ENCODE data around the gene AFDN.

AFDN gene

GRCh38 chr6:167826896-167827582, at the start of gene AFDN:
AFDN (plus strand) TSS chr6:167826911; CDS start chr6:167827133, 222 bp downstream.
- DNase-seq (ENCODE audit: low read depth in 2 of 3, low spot score in 1 of 3), result no peak

GRCh38 chr6:167778497-167779128, 48.1 kb upstream of the AFDN start:
- no peak for DNase-seq (ENCODE audit: low read depth in 2 of 3, low spot score in 1 of 3)

GRCh38 chr6:167779129-167779992, 47.4 kb upstream of the AFDN start:
- DNase-seq (ENCODE audit: low read depth in 2 of 3, low spot score in 1 of 3), result no peak

- DNase-seq (ENCODE audit: low read depth in 2 of 3, low spot score in 1 of 3), result no peak
Observed at GRCh38 chr6:167779993-167780655, 46.6 kb upstream of the AFDN start.

- DNase-seq (ENCODE audit: low read depth in 2 of 3, low spot score in 1 of 3), result no peak
Observed at GRCh38 chr6:167781066-167781767, 45.5 kb upstream of the AFDN start.

GRCh38 chr6:167781868-167782267, 44.8 kb upstream of the AFDN start:
- no peak for DNase-seq (ENCODE audit: low read depth in 2 of 3, low spot score in 1 of 3)

- no peak for DNase-seq (ENCODE audit: low read depth in 2 of 3, low spot score in 1 of 3)
Observed at GRCh38 chr6:167782698-167783517, 43.8 kb upstream of the AFDN start.

- no peak for DNase-seq (ENCODE audit: low read depth in 2 of 3, low spot score in 1 of 3)
Observed at GRCh38 chr6:167786853-167787675, 39.6 kb upstream of the AFDN start.

- no peak for DNase-seq (ENCODE audit: low read depth in 2 of 3, low spot score in 1 of 3)
Observed at GRCh38 chr6:167787896-167788562, 38.7 kb upstream of the AFDN start.

GRCh38 chr6:167788563-167788903, 38.2 kb upstream of the AFDN start:
- DNase-seq (ENCODE audit: low read depth in 2 of 3, low spot score in 1 of 3), result no peak

GRCh38 chr6:167789358-167789757, 37.4 kb upstream of the AFDN start:
- no peak for DNase-seq (ENCODE audit: low read depth in 2 of 3, low spot score in 1 of 3)

- no peak for DNase-seq (ENCODE audit: low read depth in 2 of 3, low spot score in 1 of 3)
Observed at GRCh38 chr6:167791091-167791779, 35.5 kb upstream of the AFDN start.

- no peak for DNase-seq (ENCODE audit: low read depth in 2 of 3, low spot score in 1 of 3)
Observed at GRCh38 chr6:167791780-167792478, 34.8 kb upstream of the AFDN start.

- no peak for DNase-seq (ENCODE audit: low read depth in 2 of 3, low spot score in 1 of 3)
Observed at GRCh38 chr6:167793421-167793820, 33.3 kb upstream of the AFDN start.

GRCh38 chr6:167794161-167795157, 32.3 kb upstream of the AFDN start:
- DNase-seq (ENCODE audit: low read depth in 2 of 3, low spot score in 1 of 3), result no peak

- DNase-seq (ENCODE audit: low read depth in 2 of 3, low spot score in 1 of 3), result no peak
Observed at GRCh38 chr6:167795321-167795811, 31.3 kb upstream of the AFDN start.

Data from stimulated activated CD4-positive, alpha-beta T cell treated with anti-CD3 and anti-CD28 coated beads, Interleukin-12 subunit alpha, Interleukin-12 subunit beta, amount 100 ng/mL, for 48 hours (primary cell).